Smooth muscle cell (in vitro differentiated cells): ENCODE results near the gene KIF21A. TPM values are rescaled to one million over a fixed set of nuclear protein-coding genes. Genes with fewer than 3 reads are reported as not detected.

Experiments
- DNase-seq: peaks from one replicate; lab custom pipeline; 2025; ENCODE audit not compliant: unreplicated experiment; lab: John Stamatoyannopoulos, UW
- H2AFZ ChIP-seq: fragments of 200-600 bp; sonication (generic); 2 replicates; pipeline ENCODE4 v1.6.0; 2016; ENCODE audit warnings: antibody characterized with exemption, low read depth, mild to moderate bottlenecking
- H3F3A ChIP-seq: fragments of 200-600 bp; sonication (generic); 2 replicates; pipeline ENCODE4 v1.6.0; 2017; ENCODE audit warnings: antibody characterized with exemption, low read depth
- H3K27ac ChIP-seq: fragments of 200-600 bp; sonication (generic); 2 replicates; pipeline ENCODE4 v1.5.1; 2016; ENCODE audit warnings: low read depth, mild to moderate bottlenecking
- H3K27me3 ChIP-seq: fragments of 200-600 bp; sonication (generic); 2 replicates; pipeline ENCODE4 v1.6.1; 2016; ENCODE audit warnings: low read depth, mild to moderate bottlenecking
- H3K36me3 ChIP-seq: fragments of 200-600 bp; sonication (generic); 2 replicates; pipeline ENCODE4 v1.5.1; 2016; ENCODE audit warnings: low read depth
- H3K4me1 ChIP-seq: fragments of 200-600 bp; sonication (generic); 2 replicates; pipeline ENCODE4 v1.5.1; 2016; ENCODE audit warnings: low read depth
- H3K4me2 ChIP-seq: fragments of 200-600 bp; sonication (generic); 2 replicates; pipeline ENCODE4 v1.6.0; 2016; ENCODE audit warnings: mild to moderate bottlenecking
- H3K4me3 ChIP-seq: fragments of 200-600 bp; sonication (generic); 2 replicates; pipeline ENCODE4 v1.5.1; 2016; ENCODE audit warnings: mild to moderate bottlenecking
- H3K79me2 ChIP-seq: fragments of 200-600 bp; sonication (generic); 2 replicates; pipeline ENCODE4 v1.6.0; 2016; ENCODE audit warnings: low read depth, mild to moderate bottlenecking
- H3K9ac ChIP-seq: fragments of 200-600 bp; sonication (generic); 2 replicates; pipeline ENCODE4 v1.6.0; 2016; ENCODE audit warnings: low read depth
- H3K9me3 ChIP-seq: fragments of 200-600 bp; sonication (generic); replicated peaks from 2 replicates; pipeline ENCODE4 v1.5.1; 2016; ENCODE audit warnings: low read depth
- H4K20me1 ChIP-seq: fragments of 200-600 bp; sonication (generic); 2 replicates; pipeline ENCODE4 v1.6.0; 2016; ENCODE audit warnings: low read depth
- WGBS: methylation state at CpG from one replicate; pipeline ENCODE4 v1.1.7; 2016; ENCODE audit warnings: low lambda C conversion rate; 5-methylcytosine and 5-hydroxymethylcytosine counted together
- polyA plus RNA-seq: library from polyadenylated mRNA; unstranded; fragments of >200 nt; fragmentation: Nextera tagmentation; extraction: Ambion mirVana; gene quantifications from 2 replicates; pipeline ENCODE4 v1.2.1, GENCODE V29; 2016
- total RNA-seq: library from RNA; depleted of rRNA; stranded (reverse); fragments of >200 nt; gene quantifications from 2 replicates; pipeline ENCODE4 v1.2.3, GENCODE V29; 2014
- TF ChIP-seq, protein P1 (sequence below): fragments of 200-600 bp; sonication (generic); IDR thresholded peaks from 2 replicates; pipeline ENCODE4 v1.5.1; 2017; ENCODE audit warnings: borderline replicate concordance, mild to moderate bottlenecking, antibody characterized with exemption; ENCODE audit not compliant: insufficient read depth, poor library complexity, severe bottlenecking

Gene KIF21A
- total and polyA plus RNA-seq, 2 experiments from 2014 or later: 9.2 to 28.8 TPM

GRCh38 chr12:39404000-39404399, 38.9 kb downstream of the KIF21A start:
- Histone ChIP-seq H3F3A (no peaks in the 10 kb centered on the region), H3K27ac (no peak overlapping the region), H4K20me1 (peaks cover 25% of the 10 kb centered on the region), H3K4me2 (no peak overlapping the region), H3K4me1 (peaks cover 3% of the 10 kb centered on the region), H3K27me3 (no peaks in the 10 kb centered on the region), H2AFZ (no peak overlapping the region), H3K4me3 (no peak overlapping the region), H3K79me2 (peaks cover 15% of the 10 kb centered on the region), H3K36me3 (no peaks in the 10 kb centered on the region), H3K9me3 (no peaks in the 10 kb centered on the region), H3K9ac (no peak overlapping the region)
- TF ChIP-seq, protein P1, sequence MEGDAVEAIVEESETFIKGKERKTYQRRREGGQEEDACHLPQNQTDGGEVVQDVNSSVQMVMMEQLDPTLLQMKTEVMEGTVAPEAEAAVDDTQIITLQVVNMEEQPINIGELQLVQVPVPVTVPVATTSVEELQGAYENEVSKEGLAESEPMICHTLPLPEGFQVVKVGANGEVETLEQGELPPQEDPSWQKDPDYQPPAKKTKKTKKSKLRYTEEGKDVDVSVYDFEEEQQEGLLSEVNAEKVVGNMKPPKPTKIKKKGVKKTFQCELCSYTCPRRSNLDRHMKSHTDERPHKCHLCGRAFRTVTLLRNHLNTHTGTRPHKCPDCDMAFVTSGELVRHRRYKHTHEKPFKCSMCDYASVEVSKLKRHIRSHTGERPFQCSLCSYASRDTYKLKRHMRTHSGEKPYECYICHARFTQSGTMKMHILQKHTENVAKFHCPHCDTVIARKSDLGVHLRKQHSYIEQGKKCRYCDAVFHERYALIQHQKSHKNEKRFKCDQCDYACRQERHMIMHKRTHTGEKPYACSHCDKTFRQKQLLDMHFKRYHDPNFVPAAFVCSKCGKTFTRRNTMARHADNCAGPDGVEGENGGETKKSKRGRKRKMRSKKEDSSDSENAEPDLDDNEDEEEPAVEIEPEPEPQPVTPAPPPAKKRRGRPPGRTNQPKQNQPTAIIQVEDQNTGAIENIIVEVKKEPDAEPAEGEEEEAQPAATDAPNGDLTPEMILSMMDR: no peak
- no peak for DNase-seq
- 91% methylated on average over 1 of the region's 1 CpG for WGBS

DNA sequence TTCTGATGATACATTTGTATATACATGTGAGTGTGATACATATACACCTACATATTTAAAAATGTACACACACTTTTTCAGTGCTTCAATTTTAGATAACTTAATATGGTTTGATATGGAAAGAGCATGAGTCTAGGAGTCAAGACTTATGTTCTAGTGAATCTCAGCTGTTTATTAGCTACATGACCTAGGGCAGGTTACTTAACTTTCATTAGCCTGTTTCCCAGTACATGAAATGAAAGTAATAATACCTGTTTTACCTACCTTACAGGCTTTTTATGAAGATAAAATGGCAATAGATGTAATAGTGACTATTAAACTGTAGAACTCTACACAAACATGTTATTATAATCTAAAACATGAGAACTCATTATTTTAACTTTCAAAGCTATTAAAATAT, 39.5 kb downstream of the KIF21A start:
- Histone ChIP-seq H2AFZ (no peak overlapping the region), H3K9ac (no peak overlapping the region), H3K4me1 (peaks cover 3% of the 10 kb centered on the region), H3K27ac (no peak overlapping the region), H3F3A (no peaks in the 10 kb centered on the region), H3K4me2 (no peak overlapping the region), H3K4me3 (no peak overlapping the region), H3K9me3 (no peaks in the 10 kb centered on the region), H3K36me3 (no peaks in the 10 kb centered on the region), H3K27me3 (no peaks in the 10 kb centered on the region), H4K20me1 (peaks cover 19% of the 10 kb centered on the region), H3K79me2 (peaks cover 12% of the 10 kb centered on the region)
- TF ChIP-seq, protein P1: no peak
- no peak for DNase-seq

DNA sequence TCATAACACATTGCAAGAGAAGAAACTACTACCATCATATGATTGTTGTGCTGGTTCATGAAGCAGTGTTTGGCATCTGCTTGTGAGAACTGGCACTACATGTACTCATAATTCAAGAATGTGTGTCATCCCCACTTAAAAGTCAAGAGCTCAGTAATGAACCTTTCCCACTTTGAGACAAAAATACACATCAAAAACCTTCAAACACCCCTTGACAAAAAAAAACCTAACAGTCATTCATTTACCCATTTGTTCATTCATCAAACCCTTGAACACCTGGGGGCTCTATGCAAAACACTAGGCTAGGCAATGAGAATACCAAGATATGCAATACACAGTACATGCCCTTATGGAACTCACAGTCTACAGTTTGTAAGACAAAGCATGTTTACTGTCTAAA, 40.0 kb downstream of the KIF21A start:
- no peaks in the 10 kb centered on the region for H3K36me3 ChIP-seq
- H3K79me2 ChIP-seq: peaks cover 8% of the 10 kb centered on the region
- no peaks in the 10 kb centered on the region for H3K9me3 ChIP-seq
- H3F3A ChIP-seq: no peaks in the 10 kb centered on the region
- DNase-seq: no peak
- H4K20me1 ChIP-seq: peaks cover 14% of the 10 kb centered on the region
- H3K27ac ChIP-seq: no peak overlapping the region
- H3K4me1 ChIP-seq: peaks cover 3% of the 10 kb centered on the region
- no peak overlapping the region for H3K4me2 ChIP-seq
- H3K27me3 ChIP-seq: no peaks in the 10 kb centered on the region
- TF ChIP-seq, protein P1: no peak
- H3K9ac ChIP-seq: no peak overlapping the region
- no peak overlapping the region for H3K4me3 ChIP-seq
- H2AFZ ChIP-seq: no peak overlapping the region

GRCh38 chr12:39401459-39401858, 41.5 kb downstream of the KIF21A start:
- H3K4me3 ChIP-seq: no peak overlapping the region
- H4K20me1 ChIP-seq: peaks cover 14% of the 10 kb centered on the region
- TF ChIP-seq, protein P1: no peak
- H3K4me2 ChIP-seq: no peak overlapping the region
- no peak for DNase-seq
- WGBS: 64% methylated on average over 2 of the region's 2 CpGs
- H2AFZ ChIP-seq: no peak overlapping the region
- H3K79me2 ChIP-seq: peaks cover 7% of the 10 kb centered on the region
- no peaks in the 10 kb centered on the region for H3K27me3 ChIP-seq
- H3K27ac ChIP-seq: no peak overlapping the region
- peaks cover 3% of the 10 kb centered on the region for H3K4me1 ChIP-seq
- no peaks in the 10 kb centered on the region for H3K36me3 ChIP-seq
- H3F3A ChIP-seq: peaks cover 6% of the 10 kb centered on the region
- no peak overlapping the region for H3K9ac ChIP-seq
- no peaks in the 10 kb centered on the region for H3K9me3 ChIP-seq
